HG03571 (cell line): ENCODE data around the gene WNK3.

Experiments used
- ATAC-seq: cut with Tn5 transposase; IDR thresholded peaks from one replicate; pipeline ENCODE4 v1.9.1; 2021; ENCODE audit not compliant: unreplicated experiment

The WNK3 gene

DNA sequence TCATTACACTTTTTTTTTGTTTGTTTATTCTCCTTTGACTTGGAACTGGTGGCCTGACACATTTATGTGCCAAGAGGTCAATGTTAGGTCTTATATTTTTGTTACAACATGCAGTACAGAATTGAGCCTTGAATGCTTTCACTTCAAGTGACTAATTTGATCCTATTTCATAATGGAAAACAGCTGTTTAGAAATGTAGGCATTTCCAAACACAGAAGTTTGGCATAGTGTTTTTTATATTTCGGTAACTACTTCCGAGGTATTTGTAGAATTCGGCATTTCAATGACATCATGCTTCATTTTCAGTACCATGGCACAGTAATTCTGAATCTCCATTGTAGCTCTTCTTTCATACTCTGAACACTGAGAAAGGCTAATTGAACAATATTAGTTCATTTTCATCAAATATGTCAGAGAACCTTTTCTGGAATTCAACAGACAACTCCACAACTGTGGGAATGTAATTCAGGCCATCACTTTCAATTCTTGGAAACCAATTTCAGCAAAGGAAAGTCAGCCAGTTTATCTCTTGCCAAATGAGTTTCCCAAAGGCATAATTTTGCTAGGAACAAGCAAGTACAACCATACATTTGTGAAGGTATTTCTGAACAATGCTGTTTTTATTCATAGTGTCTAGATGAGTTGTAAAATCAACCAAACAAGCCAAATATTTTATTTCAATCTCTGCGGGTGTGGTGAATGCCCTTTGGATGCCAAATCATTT is 186.2 kb downstream of the WNK3 start:
- ATAC-seq, result no peak

DNA sequence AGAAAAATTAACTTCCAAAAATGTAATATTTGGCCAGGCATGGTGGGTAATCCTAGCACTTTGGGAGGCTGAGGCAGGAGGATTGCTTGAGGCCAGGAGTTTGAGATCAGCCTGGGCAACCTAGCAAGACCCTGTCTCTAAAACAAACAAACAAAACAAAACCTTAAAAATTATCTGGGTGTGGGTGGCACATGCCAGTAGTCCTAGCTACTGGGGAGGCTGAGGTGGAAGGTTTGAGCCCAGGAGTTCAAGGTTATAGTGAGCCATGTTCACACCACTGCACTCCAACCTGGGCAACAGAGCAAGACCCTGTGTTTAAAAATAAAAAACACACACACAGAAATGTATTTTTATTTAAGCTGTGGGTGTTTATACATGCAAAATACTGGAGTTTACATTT is 186.8 kb downstream of the WNK3 start:
- no peak for ATAC-seq

DNA sequence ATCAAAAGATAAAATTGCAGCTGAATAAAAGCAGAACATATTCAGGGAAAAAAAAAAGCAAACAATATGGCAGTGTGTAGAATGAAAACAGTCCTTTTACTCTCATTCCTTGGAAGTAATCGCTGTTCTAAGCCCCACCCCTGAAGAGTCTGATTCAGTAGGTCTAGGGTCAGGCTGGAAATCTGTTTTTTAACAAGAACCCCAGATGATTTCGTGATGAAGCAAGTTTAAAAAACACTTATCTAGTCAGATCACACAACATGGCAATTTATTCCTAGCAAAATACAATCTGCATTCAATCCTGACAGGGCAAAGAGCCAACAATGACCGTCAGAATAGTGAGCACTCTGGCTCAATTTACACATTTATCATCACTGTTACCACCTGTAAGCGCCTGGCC is 190.9 kb downstream of the WNK3 start:
- no peak for ATAC-seq

DNA sequence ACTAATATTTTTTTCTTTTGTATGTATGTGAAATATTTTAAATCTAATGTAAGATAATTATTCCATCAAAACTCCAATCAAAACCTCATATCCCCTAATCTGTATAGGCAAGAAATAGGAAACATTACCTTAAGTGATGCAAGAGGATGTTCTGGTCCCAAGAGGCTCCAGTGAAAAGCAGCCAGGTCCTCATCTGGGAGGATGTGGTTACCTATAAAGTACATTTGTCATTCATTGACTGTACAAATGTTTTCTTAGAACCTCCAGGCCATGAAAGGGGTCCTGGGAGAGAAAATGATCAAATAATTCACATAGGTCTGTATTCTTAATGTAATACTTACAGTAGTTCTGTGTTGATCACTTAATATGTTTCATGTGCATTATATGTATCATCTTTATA is 200.3 kb downstream of the WNK3 start:
- ATAC-seq, result no peak
